Endothelial cell of umbilical vein (primary cell): ENCODE measurements around the gene SYCP2.

ENCODE experiments used
- POLR2AphosphoS5 ChIP-seq: IDR thresholded peaks from 2 replicates; pipeline ENCODE4 v1.6.1; 2012; ENCODE audit warnings: low read depth, mild to moderate bottlenecking, control low read depth, low read length, moderate library complexity; ENCODE audit not compliant: insufficient read depth
- TF ChIP-seq, protein P1 (sequence below), 2 donors: IDR thresholded peaks; 1 replicate in 1 of 2; 2 replicates in 1 of 2; pipeline ENCODE4 v1.5.1; 2011; ENCODE audit warnings: low read length in 2 of 2, mild to moderate bottlenecking in 2 of 2, moderate library complexity in 2 of 2, control low read depth in 1 of 2, inconsistent platforms in 1 of 2, low read depth in 1 of 2; ENCODE audit not compliant: insufficient read depth in 1 of 2; ENCODE audit errors: extremely low read depth in 1 of 2
- TF ChIP-seq, protein P2 (sequence below): IDR thresholded peaks from 2 replicates; pipeline ENCODE4 v1.6.1; 2011; ENCODE audit not compliant: insufficient read depth, insufficient read length

DNA sequence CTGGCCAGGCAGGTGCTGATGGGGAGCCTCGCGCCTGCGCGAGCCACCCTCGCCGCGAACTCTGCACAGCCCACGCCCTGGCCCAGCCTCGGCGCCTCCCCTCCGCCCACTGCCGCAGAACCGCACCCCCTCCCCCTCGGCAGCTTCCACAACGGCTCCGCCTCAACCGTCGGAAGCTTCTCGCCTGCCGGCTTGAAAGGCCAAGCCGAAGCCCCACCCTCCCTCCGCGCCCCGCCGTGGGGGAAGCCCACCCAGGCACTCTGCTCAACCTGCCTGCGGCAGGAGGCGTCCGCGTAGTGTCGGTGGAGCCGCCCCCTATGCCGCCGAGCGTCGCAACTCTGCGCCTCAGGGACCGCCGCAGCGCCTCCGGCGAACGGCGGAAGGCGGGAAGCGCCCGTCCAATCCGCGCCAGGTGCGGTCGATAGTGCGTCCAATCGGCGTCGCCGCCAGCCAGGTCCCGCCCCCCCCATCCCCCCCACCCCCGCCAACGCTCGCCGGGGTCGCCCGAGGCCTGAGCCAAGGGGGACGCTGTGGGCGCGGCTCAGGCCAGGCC, at the start of gene SYCP2:
- TF ChIP-seq, protein P1, sequence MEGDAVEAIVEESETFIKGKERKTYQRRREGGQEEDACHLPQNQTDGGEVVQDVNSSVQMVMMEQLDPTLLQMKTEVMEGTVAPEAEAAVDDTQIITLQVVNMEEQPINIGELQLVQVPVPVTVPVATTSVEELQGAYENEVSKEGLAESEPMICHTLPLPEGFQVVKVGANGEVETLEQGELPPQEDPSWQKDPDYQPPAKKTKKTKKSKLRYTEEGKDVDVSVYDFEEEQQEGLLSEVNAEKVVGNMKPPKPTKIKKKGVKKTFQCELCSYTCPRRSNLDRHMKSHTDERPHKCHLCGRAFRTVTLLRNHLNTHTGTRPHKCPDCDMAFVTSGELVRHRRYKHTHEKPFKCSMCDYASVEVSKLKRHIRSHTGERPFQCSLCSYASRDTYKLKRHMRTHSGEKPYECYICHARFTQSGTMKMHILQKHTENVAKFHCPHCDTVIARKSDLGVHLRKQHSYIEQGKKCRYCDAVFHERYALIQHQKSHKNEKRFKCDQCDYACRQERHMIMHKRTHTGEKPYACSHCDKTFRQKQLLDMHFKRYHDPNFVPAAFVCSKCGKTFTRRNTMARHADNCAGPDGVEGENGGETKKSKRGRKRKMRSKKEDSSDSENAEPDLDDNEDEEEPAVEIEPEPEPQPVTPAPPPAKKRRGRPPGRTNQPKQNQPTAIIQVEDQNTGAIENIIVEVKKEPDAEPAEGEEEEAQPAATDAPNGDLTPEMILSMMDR (IDR thresholded peaks at IDR 0.05; ENCODE audit: extremely low read depth in 1 of 2, insufficient read depth in 1 of 2, low read depth in 1 of 2, low read length in 2 of 2) = no peak
- TF ChIP-seq POLR2AphosphoS5 = no peak
- TF ChIP-seq, protein P2, sequence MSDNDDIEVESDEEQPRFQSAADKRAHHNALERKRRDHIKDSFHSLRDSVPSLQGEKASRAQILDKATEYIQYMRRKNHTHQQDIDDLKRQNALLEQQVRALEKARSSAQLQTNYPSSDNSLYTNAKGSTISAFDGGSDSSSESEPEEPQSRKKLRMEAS = no peak
